ENCODE results near the gene GNGT1. TPM values are rescaled to one million over a fixed set of nuclear protein-coding genes. Genes with fewer than 3 reads are reported as not detected.
"Not testable (repeated sequence)": the region's sequence is repeated elsewhere in the genome, so short reads cannot be mapped to it uniquely, and the experiment has no call there.

GNGT1 gene
- total and polyA plus RNA-seq, 12 donors = not detected

- intact Hi-C loops (cut with DNase I) = no loop called here
- 8 to 18% (median 14%) methylated on average over 3 of the region's 3 CpGs for WGBS, 4 donors
- Histone ChIP-seq H3K9me3 (replicated peaks in 1 of 3) (no peaks in the 10 kb centered on the region), H3K36me3 (replicated peaks in 1 of 2) (no peaks in the 10 kb centered on the region), H3K27ac (no peak overlapping the region), H3K4me1 (replicated peaks in 1 of 2) (peaks cover 0 to 5% of the 10 kb centered on the region in 2 donors), H3K4me3 (no peak overlapping the region), H3K27me3 (no peaks in the 10 kb centered on the region)
- peak; percentile 30 to 76 (median 51) for DNase-seq
- TF ChIP-seq POLR2A (IDR thresholded peaks at IDR 0.05) (no peak), CTCF (IDR thresholded peaks at IDR 0.05) (no peak)
Measured at GRCh38 chr7:93910076-93910994, 4.0 kb downstream of the GNGT1 start.

- H3K9me3 ChIP-seq (replicated peaks in 1 of 3); H3K27ac ChIP-seq; DNase-seq; H3K27me3 ChIP-seq; intact Hi-C loops (cut with DNase I); H3K4me1 ChIP-seq (replicated peaks in 1 of 2); H3K4me3 ChIP-seq; H3K36me3 ChIP-seq (replicated peaks in 1 of 2): not testable (repeated sequence)
- WGBS, 4 donors = 49 to 81% (median 74%) methylated on average over 2 to 3 of the region's 3 CpGs
Measured at GRCh38 chr7:93911242-93911641, 4.9 kb downstream of the GNGT1 start.

GRCh38 chr7:93911661-93912060, 5.3 kb downstream of the GNGT1 start:
- H3K27me3 ChIP-seq; H3K4me1 ChIP-seq (replicated peaks in 1 of 2); intact Hi-C loops (cut with DNase I): not testable (repeated sequence)

GRCh38 chr7:93913197-93913596, 6.8 kb downstream of the GNGT1 start:
- no peaks in the 10 kb centered on the region for H3K27me3 ChIP-seq
- intact Hi-C loops (cut with DNase I) = no loop called here
- no peak for TF ChIP-seq CTCF (IDR thresholded peaks at IDR 0.05)
- no peak for TF ChIP-seq POLR2A (IDR thresholded peaks at IDR 0.05)
- no peak overlapping the region for H3K4me3 ChIP-seq
- H3K27ac ChIP-seq = no peak overlapping the region
- peaks cover 0 to 5% of the 10 kb centered on the region in 2 donors for H3K4me1 ChIP-seq (replicated peaks in 1 of 2)
- no peaks in the 10 kb centered on the region for H3K36me3 ChIP-seq (replicated peaks in 1 of 2)
- H3K9me3 ChIP-seq (replicated peaks in 1 of 3) = no peaks in the 10 kb centered on the region
- no peak for DNase-seq

More at GRCh38 chr7:93911661-93912060, 5.3 kb downstream of the GNGT1 start:
- H3K36me3 ChIP-seq (replicated peaks in 1 of 2); H3K4me3 ChIP-seq; H3K9me3 ChIP-seq (replicated peaks in 1 of 3); DNase-seq; H3K27ac ChIP-seq: not testable (repeated sequence)

- Histone ChIP-seq H3K4me1 (replicated peaks in 1 of 2) (peaks cover 0 to 5% of the 10 kb centered on the region in 2 donors), H3K4me3 (no peak overlapping the region), H3K9me3 (replicated peaks in 1 of 3) (no peaks in the 10 kb centered on the region), H3K36me3 (replicated peaks in 1 of 2) (no peaks in the 10 kb centered on the region), H3K27ac (peak overlapping the region in 2 of 5 donors; percentile 1 to 68), H3K27me3 (no peaks in the 10 kb centered on the region)
- intact Hi-C loops (cut with DNase I) = no loop called here
- peak in 1 of 7 donors; percentile 16 for DNase-seq
- WGBS, 4 donors = 22 to 30% (median 25%) methylated on average over 7 of the region's 7 CpGs
- TF ChIP-seq CTCF (IDR thresholded peaks at IDR 0.05) (no peak), POLR2A (IDR thresholded peaks at IDR 0.05) (no peak)
Measured at GRCh38 chr7:93914581-93915066, 8.3 kb downstream of the GNGT1 start.

- intact Hi-C loops (cut with DNase I); H3K36me3 ChIP-seq (replicated peaks in 1 of 2); H3K4me1 ChIP-seq (replicated peaks in 1 of 2); H3K27me3 ChIP-seq; DNase-seq; H3K4me3 ChIP-seq; H3K9me3 ChIP-seq (replicated peaks in 1 of 3); H3K27ac ChIP-seq: not testable (repeated sequence)
- WGBS, 4 donors = 64 to 94% (median 78%) methylated on average over 2 to 3 of the region's 3 CpGs
Measured at GRCh38 chr7:93915206-93915842, 9.0 kb downstream of the GNGT1 start.

- H3K4me1 ChIP-seq (replicated peaks in 1 of 2); H3K36me3 ChIP-seq (replicated peaks in 1 of 2); H3K27me3 ChIP-seq; DNase-seq; intact Hi-C loops (cut with DNase I); H3K9me3 ChIP-seq (replicated peaks in 1 of 3); H3K4me3 ChIP-seq; H3K27ac ChIP-seq: not testable (repeated sequence)
Measured at GRCh38 chr7:93915888-93916287, 9.5 kb downstream of the GNGT1 start.

GRCh38 chr7:93916315-93916714, 9.9 kb downstream of the GNGT1 start:
- H3K36me3 ChIP-seq (replicated peaks in 1 of 2); H3K4me3 ChIP-seq; intact Hi-C loops (cut with DNase I); H3K4me1 ChIP-seq (replicated peaks in 1 of 2); DNase-seq; H3K27me3 ChIP-seq; H3K9me3 ChIP-seq (replicated peaks in 1 of 3); H3K27ac ChIP-seq: not testable (repeated sequence)
- 74 to 86% (median 82%) methylated on average over 4 of the region's 4 CpGs for WGBS, 4 donors

Data from adrenal gland (tissue), 12 donors.